Measurements from ENCODE around the gene TXNRD2.

Gene TXNRD2

DNA sequence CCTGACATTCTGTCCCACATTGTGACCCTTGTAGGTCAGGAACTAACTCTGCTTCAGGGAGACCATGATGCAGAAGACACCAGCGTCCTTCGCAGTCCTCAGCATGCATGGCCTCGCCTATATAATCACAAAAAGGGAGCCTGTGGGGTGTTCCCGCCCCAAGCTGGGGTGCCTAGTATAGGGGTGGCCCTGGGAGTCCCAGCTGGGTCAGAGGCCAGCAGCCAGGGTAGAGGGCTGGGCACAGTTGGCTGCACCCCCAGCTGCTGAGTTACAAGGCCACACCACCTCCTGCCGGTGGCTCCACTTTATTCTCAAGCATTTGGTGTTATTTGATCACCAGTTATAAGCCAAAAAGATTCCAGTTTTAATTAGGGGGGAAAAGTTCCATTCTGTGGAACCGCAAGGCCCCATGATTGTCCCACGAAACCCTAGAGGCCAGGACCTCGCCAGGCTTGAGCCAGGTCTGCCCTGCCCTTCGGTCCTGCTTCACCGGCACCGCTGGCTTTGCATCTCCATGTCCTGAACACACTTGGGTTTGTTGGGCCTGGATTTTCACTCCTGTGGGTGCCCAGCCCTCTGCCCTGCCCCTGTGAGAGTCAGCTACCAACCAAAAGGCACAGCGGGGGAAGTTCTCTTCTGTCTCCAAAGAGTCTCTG is 72.0 kb downstream of the TXNRD2 start:
- Histone ChIP-seq H3K27me3 (replicated peaks; ENCODE audit: insufficient read depth, low read length) (no peaks in the 10 kb centered on the region), H3K4me3 (ENCODE audit: low read length) (no peak overlapping the region), H3F3A (ENCODE audit: insufficient read depth, low read length) (no peaks in the 10 kb centered on the region), H3K9me3 (replicated peaks; ENCODE audit: insufficient read depth, low read length) (no peaks in the 10 kb centered on the region), H3K36me3 (replicated peaks; ENCODE audit: insufficient read depth, low read length) (no peaks in the 10 kb centered on the region), H3K9me2 (replicated peaks; ENCODE audit: insufficient read depth, low read length) (no peaks in the 10 kb centered on the region), H3K9ac (ENCODE audit: low read length) (no peak overlapping the region), H3K4me1 (ENCODE audit: low read length) (no peaks in the 10 kb centered on the region), H3K27ac (ENCODE audit: low read length) (no peak overlapping the region), H2AFZ (ENCODE audit: low read length) (no peak overlapping the region), H3K4me2 (ENCODE audit: low read depth, low read length) (no peak overlapping the region), H4K20me1 (ENCODE audit: insufficient read depth, low read length) (no peaks in the 10 kb centered on the region), H3K79me2 (ENCODE audit: low read length) (no peaks in the 10 kb centered on the region)
- TF ChIP-seq EZH2 (optimal IDR thresholded peaks at IDR 0.05; ENCODE audit: low read depth, low read length) (no peak), EZH2phosphoT487 (IDR thresholded peaks at IDR 0.05; ENCODE audit: low read length) (no peak)
- TF ChIP-seq, protein P1, sequence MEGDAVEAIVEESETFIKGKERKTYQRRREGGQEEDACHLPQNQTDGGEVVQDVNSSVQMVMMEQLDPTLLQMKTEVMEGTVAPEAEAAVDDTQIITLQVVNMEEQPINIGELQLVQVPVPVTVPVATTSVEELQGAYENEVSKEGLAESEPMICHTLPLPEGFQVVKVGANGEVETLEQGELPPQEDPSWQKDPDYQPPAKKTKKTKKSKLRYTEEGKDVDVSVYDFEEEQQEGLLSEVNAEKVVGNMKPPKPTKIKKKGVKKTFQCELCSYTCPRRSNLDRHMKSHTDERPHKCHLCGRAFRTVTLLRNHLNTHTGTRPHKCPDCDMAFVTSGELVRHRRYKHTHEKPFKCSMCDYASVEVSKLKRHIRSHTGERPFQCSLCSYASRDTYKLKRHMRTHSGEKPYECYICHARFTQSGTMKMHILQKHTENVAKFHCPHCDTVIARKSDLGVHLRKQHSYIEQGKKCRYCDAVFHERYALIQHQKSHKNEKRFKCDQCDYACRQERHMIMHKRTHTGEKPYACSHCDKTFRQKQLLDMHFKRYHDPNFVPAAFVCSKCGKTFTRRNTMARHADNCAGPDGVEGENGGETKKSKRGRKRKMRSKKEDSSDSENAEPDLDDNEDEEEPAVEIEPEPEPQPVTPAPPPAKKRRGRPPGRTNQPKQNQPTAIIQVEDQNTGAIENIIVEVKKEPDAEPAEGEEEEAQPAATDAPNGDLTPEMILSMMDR (IDR thresholded peaks at IDR 0.05; ENCODE audit: low read length), result no peak
- no peak for DNase-seq

- H3F3A ChIP-seq (ENCODE audit: insufficient read depth, low read length), result no peaks in the 10 kb centered on the region
- H3K36me3 ChIP-seq (replicated peaks; ENCODE audit: insufficient read depth, low read length), result no peaks in the 10 kb centered on the region
- no peak overlapping the region for H3K27ac ChIP-seq (ENCODE audit: low read length)
- H3K79me2 ChIP-seq (ENCODE audit: low read length), result no peaks in the 10 kb centered on the region
- no peaks in the 10 kb centered on the region for H3K4me1 ChIP-seq (ENCODE audit: low read length)
- no peaks in the 10 kb centered on the region for H3K9me2 ChIP-seq (replicated peaks; ENCODE audit: insufficient read depth, low read length)
- TF ChIP-seq EZH2phosphoT487 (IDR thresholded peaks at IDR 0.05; ENCODE audit: low read length), result no peak
- TF ChIP-seq EZH2 (optimal IDR thresholded peaks at IDR 0.05; ENCODE audit: low read depth, low read length), result no peak
- TF ChIP-seq, protein P1 (IDR thresholded peaks at IDR 0.05; ENCODE audit: low read length), result no peak
- H3K9me3 ChIP-seq (replicated peaks; ENCODE audit: insufficient read depth, low read length), result no peaks in the 10 kb centered on the region
- no peak overlapping the region for H3K9ac ChIP-seq (ENCODE audit: low read length)
- DNase-seq, result no peak
- H3K4me2 ChIP-seq (ENCODE audit: low read depth, low read length), result no peak overlapping the region
- no peak overlapping the region for H2AFZ ChIP-seq (ENCODE audit: low read length)
- H4K20me1 ChIP-seq (ENCODE audit: insufficient read depth, low read length), result no peaks in the 10 kb centered on the region
- H3K27me3 ChIP-seq (replicated peaks; ENCODE audit: insufficient read depth, low read length), result no peaks in the 10 kb centered on the region
- H3K4me3 ChIP-seq (ENCODE audit: low read length), result no peak overlapping the region
Observed at GRCh38 chr22:19868773-19869471, 72.7 kb downstream of the TXNRD2 start.

DNA sequence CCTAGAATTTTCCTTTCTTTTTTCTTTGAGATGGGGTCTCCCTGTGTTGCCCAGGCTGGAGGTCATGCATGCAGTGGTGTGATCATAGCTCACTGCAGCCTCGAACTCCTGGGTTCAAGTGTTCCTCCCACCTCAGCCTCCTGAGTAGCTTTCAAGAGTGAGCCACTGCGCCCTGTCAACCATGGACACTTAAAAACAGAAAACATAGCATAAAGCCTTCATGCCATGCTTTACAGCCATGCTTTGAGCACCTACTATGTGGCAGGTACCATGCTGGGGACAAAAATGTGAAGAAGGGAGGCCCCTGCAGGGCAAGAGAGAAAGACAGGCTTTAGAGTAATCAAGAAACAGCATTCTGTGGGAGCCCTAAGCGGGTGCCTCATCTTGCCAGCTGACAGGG is 73.3 kb downstream of the TXNRD2 start:
- no peak for DNase-seq
- TF ChIP-seq EZH2phosphoT487 (IDR thresholded peaks at IDR 0.05; ENCODE audit: low read length) (no peak), EZH2 (optimal IDR thresholded peaks at IDR 0.05; ENCODE audit: low read depth, low read length) (no peak)
- TF ChIP-seq, protein P1 (IDR thresholded peaks at IDR 0.05; ENCODE audit: low read length), result no peak
- no peaks in the 10 kb centered on the region for H3F3A ChIP-seq (ENCODE audit: insufficient read depth, low read length)
- no peaks in the 10 kb centered on the region for H3K36me3 ChIP-seq (replicated peaks; ENCODE audit: insufficient read depth, low read length)
- no peak overlapping the region for H3K4me2 ChIP-seq (ENCODE audit: low read depth, low read length)
- H4K20me1 ChIP-seq (ENCODE audit: insufficient read depth, low read length), result no peaks in the 10 kb centered on the region
- H3K4me1 ChIP-seq (ENCODE audit: low read length), result no peaks in the 10 kb centered on the region
- no peak overlapping the region for H3K27ac ChIP-seq (ENCODE audit: low read length)
- no peaks in the 10 kb centered on the region for H3K9me3 ChIP-seq (replicated peaks; ENCODE audit: insufficient read depth, low read length)
- H3K4me3 ChIP-seq (ENCODE audit: low read length), result no peak overlapping the region
- H3K27me3 ChIP-seq (replicated peaks; ENCODE audit: insufficient read depth, low read length), result no peaks in the 10 kb centered on the region
- H2AFZ ChIP-seq (ENCODE audit: low read length), result no peak overlapping the region
- no peak overlapping the region for H3K9ac ChIP-seq (ENCODE audit: low read length)
- no peaks in the 10 kb centered on the region for H3K79me2 ChIP-seq (ENCODE audit: low read length)
- no peaks in the 10 kb centered on the region for H3K9me2 ChIP-seq (replicated peaks; ENCODE audit: insufficient read depth, low read length)

All from MM.1S (cell line).